Kidney (tissue), 14 donors: ENCODE data around the gene NEDD4. TPM values are rescaled to one million over a fixed set of nuclear protein-coding genes. Genes with fewer than 3 reads are reported as not detected.

Experiments used
- DNase-seq, 5 donors: peaks; one replicate each; pipeline ENCODE4 v3.0.0-alpha.2; 2013 to 2020
- FAIRE-seq: peaks from 2 replicates; lab custom pipeline; 2012; peaks lifted over from hg19 to GRCh38; lab: Jason Lieb, UNC
- H3K27ac ChIP-seq, 2 donors: one replicate each; pipeline ENCODE4 v1.7.0; 2013; ENCODE audit warnings: low read depth in 2 of 2, low read length in 2 of 2, inconsistent platforms in 1 of 2
- H3K27me3 ChIP-seq: one replicate; pipeline ENCODE4 v1.7.1; 2013; ENCODE audit warnings: low read length, inconsistent platforms; ENCODE audit not compliant: control insufficient read depth, insufficient read depth
- H3K36me3 ChIP-seq, 3 donors: one replicate each; pipeline versions ENCODE4 v1.7.0 to v1.7.1; 2013; ENCODE audit warnings: low read length in 3 of 3, control low read depth in 1 of 3, inconsistent platforms in 1 of 3; ENCODE audit not compliant: insufficient read depth in 3 of 3, control insufficient read depth in 2 of 3
- H3K4me1 ChIP-seq, 3 donors: one replicate each; pipeline versions ENCODE4 v1.7.0 to v1.7.1; 2013; ENCODE audit warnings: low read length in 3 of 3, inconsistent platforms in 1 of 3, low read depth in 1 of 3; ENCODE audit not compliant: control insufficient read depth in 2 of 3, insufficient read depth in 2 of 3
- H3K4me3 ChIP-seq, 3 donors: one replicate each; pipeline versions ENCODE4 v1.7.0 to v1.8.1; 2013; ENCODE audit warnings: low read length in 3 of 3, control low read depth in 1 of 3, inconsistent platforms in 1 of 3
- H3K9ac ChIP-seq, 3 donors: one replicate each; pipeline versions ENCODE4 v1.7.0 to v1.7.1; 2013; ENCODE audit warnings: low read length in 3 of 3, control low read depth in 1 of 3, inconsistent platforms in 1 of 3
- H3K9me3 ChIP-seq, 3 donors: one replicate each; pipeline versions ENCODE4 v1.7.0 to v1.7.1; 2013; ENCODE audit warnings: low read length in 3 of 3, control low read depth in 1 of 3, inconsistent platforms in 1 of 3; ENCODE audit not compliant: control insufficient read depth in 2 of 3, insufficient read depth in 1 of 3
- intact Hi-C: fragments of 100-400 bp; cut with DNase I; formaldehyde crosslinking; loops from one replicate; pipeline ENCODE4 v1.11.1; 2022
- polyA plus RNA-seq: library from polyadenylated mRNA; stranded (reverse); fragments of 350-450 nt; fragmentation: Illumina TruSeq; extraction: RNeasy Lipid Tissue Mini Kit (QIAGEN cat#74804); gene quantifications from one replicate; pipeline ENCODE4 v1.2.3, GENCODE V29; 2014; ENCODE audit warnings: low read depth, low replicate concordance; ENCODE audit not compliant: insufficient read depth
- total RNA-seq: library from RNA; stranded (reverse); fragmentation: NEBNext Ultra II Directional; extraction: Animal tissue kit (Norgen Biotek cat#: 25700); gene quantifications from one replicate; pipeline ENCODE4 v1.2.1, GENCODE V29; 2021
- TF ChIP-seq, protein P1 (sequence below): IDR thresholded peaks from 3 replicates; pipeline ENCODE4 v1.5.1; 2012; ENCODE audit warnings: mild to moderate bottlenecking, moderate library complexity, borderline replicate concordance; ENCODE audit not compliant: insufficient read depth; ENCODE audit errors: extremely low read depth
- donor health status: control.
- donor health status: control.
- donor health status: control.
- donor health status: control.
- donor health status: control.
- donor health status: DM: yes; HTN: yes; CAD: no.
- donor health status: Normal renal cell carcinoma (clear cell type).

Gene NEDD4
- total and polyA plus RNA-seq, 2 donors from 2014 or later, result 3.3 to 22.3 TPM

DNA sequence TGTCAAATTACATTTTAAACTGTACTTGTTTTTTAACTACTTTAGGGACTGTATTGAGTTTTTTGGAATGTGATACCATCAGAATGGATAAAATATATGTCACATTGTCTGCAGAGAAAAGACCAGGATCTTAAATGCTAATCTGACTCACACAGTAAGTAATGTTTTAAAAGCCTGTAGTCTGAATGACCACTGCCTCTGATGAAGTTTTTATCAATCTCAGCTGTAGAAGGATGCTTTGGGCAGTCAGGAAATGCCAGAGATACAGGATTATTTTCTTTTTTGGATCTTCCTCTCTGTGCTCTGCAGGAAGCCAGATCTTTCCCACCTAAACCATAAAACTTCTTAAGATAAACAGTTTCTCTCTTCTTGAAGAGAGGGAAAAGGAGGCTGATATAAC lies 177.4 kb downstream of the NEDD4 start:
- no peaks in the 10 kb centered on the region for H3K27me3 ChIP-seq
- no peak for FAIRE-seq
- no peak for DNase-seq
- H3K9ac ChIP-seq, result no peak overlapping the region
- H3K4me3 ChIP-seq, result no peak overlapping the region
- no peaks in the 10 kb centered on the region for H3K9me3 ChIP-seq
- intact Hi-C loops, result no loop called here
- H3K4me1 ChIP-seq, result no peaks in the 10 kb centered on the region
- no peak overlapping the region for H3K27ac ChIP-seq
- TF ChIP-seq, protein P1, sequence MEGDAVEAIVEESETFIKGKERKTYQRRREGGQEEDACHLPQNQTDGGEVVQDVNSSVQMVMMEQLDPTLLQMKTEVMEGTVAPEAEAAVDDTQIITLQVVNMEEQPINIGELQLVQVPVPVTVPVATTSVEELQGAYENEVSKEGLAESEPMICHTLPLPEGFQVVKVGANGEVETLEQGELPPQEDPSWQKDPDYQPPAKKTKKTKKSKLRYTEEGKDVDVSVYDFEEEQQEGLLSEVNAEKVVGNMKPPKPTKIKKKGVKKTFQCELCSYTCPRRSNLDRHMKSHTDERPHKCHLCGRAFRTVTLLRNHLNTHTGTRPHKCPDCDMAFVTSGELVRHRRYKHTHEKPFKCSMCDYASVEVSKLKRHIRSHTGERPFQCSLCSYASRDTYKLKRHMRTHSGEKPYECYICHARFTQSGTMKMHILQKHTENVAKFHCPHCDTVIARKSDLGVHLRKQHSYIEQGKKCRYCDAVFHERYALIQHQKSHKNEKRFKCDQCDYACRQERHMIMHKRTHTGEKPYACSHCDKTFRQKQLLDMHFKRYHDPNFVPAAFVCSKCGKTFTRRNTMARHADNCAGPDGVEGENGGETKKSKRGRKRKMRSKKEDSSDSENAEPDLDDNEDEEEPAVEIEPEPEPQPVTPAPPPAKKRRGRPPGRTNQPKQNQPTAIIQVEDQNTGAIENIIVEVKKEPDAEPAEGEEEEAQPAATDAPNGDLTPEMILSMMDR, result no peak
- H3K36me3 ChIP-seq, result no peaks in the 10 kb centered on the region

DNA sequence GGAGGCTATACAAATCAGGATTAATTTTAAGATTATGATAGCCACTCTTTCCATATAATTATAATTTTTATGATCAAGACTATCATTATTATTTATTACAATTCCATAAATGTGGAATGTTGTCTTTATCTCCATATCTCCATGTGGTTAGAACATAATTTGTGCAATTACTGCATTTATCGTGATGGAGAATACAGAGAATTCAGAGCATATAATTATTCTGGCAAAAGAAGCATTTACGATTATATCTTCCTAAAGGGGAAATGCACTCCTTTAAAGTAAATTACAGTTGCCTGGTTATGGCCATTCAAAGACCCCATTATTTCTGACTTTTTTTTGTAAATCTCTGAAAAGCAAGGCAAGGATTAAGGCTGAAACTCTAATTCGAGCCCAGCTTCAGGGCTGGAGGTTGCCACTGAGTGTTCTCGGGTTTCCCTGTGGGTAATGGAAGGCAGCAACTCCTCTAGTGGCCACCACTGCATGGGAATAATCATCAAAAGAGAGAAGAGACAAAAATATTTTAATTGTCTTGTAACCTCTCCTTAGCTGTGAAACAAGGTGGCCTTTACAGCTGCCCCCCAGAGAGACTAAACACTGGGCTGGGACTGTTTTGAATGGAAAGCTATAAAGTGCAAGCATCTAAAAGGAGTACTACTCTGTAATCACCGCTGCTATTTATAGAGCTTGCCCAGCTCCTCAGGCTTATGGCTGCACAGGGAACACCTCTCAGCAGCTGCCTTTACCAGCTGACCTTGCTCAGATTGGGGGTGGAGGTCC lies 190.6 kb downstream of the NEDD4 start:
- Histone ChIP-seq H3K27me3 (no peaks in the 10 kb centered on the region), H3K36me3 (no peaks in the 10 kb centered on the region), H3K4me3 (no peak overlapping the region), H3K9me3 (no peaks in the 10 kb centered on the region), H3K9ac (no peak overlapping the region), H3K4me1 (no peaks in the 10 kb centered on the region), H3K27ac (no peak overlapping the region)
- DNase-seq (no peak), FAIRE-seq (no peak)
- TF ChIP-seq, protein P1, result no peak
- intact Hi-C loops, result no loop called here

DNA sequence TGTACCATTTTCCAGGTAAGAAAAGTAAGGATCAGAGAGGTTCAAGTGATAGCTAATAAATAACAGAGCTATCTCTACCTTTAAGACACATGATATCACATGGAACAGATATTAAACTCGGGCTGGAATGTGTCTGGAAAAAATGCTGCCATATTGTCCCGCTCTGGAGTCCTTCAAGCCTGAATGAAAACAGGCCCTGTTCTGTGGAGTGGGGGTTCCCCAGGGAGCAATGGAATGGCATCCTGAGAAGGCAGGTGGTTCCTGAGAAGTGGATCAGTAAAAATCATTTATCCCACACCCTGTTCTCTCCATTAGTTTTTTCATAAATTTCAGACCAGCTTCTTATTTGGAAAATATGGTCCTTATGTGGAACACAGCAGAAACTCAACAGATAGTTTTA lies 193.2 kb downstream of the NEDD4 start:
- Histone ChIP-seq H3K27me3 (no peaks in the 10 kb centered on the region), H3K9me3 (no peaks in the 10 kb centered on the region), H3K4me1 (no peaks in the 10 kb centered on the region), H3K9ac (no peak overlapping the region), H3K4me3 (no peak overlapping the region), H3K27ac (no peak overlapping the region), H3K36me3 (no peaks in the 10 kb centered on the region)
- DNase-seq (no peak), FAIRE-seq (no peak)
- TF ChIP-seq, protein P1, result no peak
- intact Hi-C loops, result no loop called here
